Breast epithelium (tissue), 4 donors: ENCODE data around the gene CASQ2. TPM values are rescaled to one million over a fixed set of nuclear protein-coding genes. Genes with fewer than 3 reads are reported as not detected.

ENCODE experiments used
- DNase-seq, 2 donors: peaks; one replicate each; pipeline ENCODE4 v3.0.0-alpha.2; 2019; ENCODE audit warnings: low spot score in 2 of 2
- H3K27ac ChIP-seq, 2 donors: fragments of 200-600 bp; sonication (generic) in 1 of 2; one replicate each; pipeline ENCODE4 v1.5.1; 2016 to 2019; ENCODE audit warnings: mild to moderate bottlenecking in 1 of 2
- H3K27me3 ChIP-seq, 2 donors: fragments of 200-600 bp; sonication (generic) in 1 of 2; one replicate each; pipeline versions ENCODE4 v1.5.1 to v1.6.0; 2017 to 2019; ENCODE audit warnings: control low read depth in 1 of 2, mild to moderate bottlenecking in 1 of 2
- H3K36me3 ChIP-seq: fragments of 200-600 bp; one replicate; pipeline ENCODE4 v1.5.1; 2019
- H3K4me1 ChIP-seq, 2 donors: fragments of 200-600 bp; sonication (generic); one replicate each; pipeline ENCODE4 v1.5.1; 2016 to 2019; ENCODE audit warnings: control low read depth in 1 of 2
- H3K4me3 ChIP-seq, 3 donors: fragments of 200-600 bp; sonication (generic); 1 replicate in 2 of 3; 2 replicates in 1 of 3; pipeline ENCODE4 v1.5.1; 2016 to 2019; ENCODE audit warnings: mild to moderate bottlenecking in 3 of 3, moderate library complexity in 2 of 3
- H3K9me3 ChIP-seq, 2 donors: fragments of 200-600 bp; sonication (generic) in 1 of 2; one replicate each; pipeline ENCODE4 v1.5.1; 2016 to 2019; ENCODE audit warnings: control low read depth in 1 of 2
- POLR2A ChIP-seq: fragments of 450-650 bp; IDR thresholded peaks from one replicate; pipeline ENCODE4 v1.6.1; 2016; ENCODE audit warnings: antibody characterized with exemption, mild to moderate bottlenecking, moderate library complexity
- POLR2AphosphoS5 ChIP-seq, 3 donors: sonication (generic); formaldehyde crosslinking; IDR thresholded peaks; one replicate each; pipeline ENCODE4 v1.6.1; 2017; ENCODE audit warnings: antibody characterized with exemption in 3 of 3
- intact Hi-C: fragments of 100-400 bp; cut with DNase I; formaldehyde crosslinking; loops from one replicate; pipeline ENCODE4 v1.15.1; 2023; ENCODE audit warnings: low total_unique reads
- total RNA-seq, 3 donors: library from RNA; depleted of rRNA; stranded (reverse); fragments of >200 nt; gene quantifications; one replicate each; pipeline ENCODE4 v1.1.0, GENCODE V29; 2016
- TF ChIP-seq, protein P1 (sequence below), 3 donors: fragments of 450-650 bp; IDR thresholded peaks; one replicate each; pipeline ENCODE4 v1.5.1; 2016 to 2017; ENCODE audit warnings: antibody characterized with exemption in 3 of 3, mild to moderate bottlenecking in 3 of 3, moderate library complexity in 3 of 3

CASQ2 gene
- total RNA-seq, 3 donors from 2014 or later, result 2.1 to 3.3 (median 2.6) TPM

DNA sequence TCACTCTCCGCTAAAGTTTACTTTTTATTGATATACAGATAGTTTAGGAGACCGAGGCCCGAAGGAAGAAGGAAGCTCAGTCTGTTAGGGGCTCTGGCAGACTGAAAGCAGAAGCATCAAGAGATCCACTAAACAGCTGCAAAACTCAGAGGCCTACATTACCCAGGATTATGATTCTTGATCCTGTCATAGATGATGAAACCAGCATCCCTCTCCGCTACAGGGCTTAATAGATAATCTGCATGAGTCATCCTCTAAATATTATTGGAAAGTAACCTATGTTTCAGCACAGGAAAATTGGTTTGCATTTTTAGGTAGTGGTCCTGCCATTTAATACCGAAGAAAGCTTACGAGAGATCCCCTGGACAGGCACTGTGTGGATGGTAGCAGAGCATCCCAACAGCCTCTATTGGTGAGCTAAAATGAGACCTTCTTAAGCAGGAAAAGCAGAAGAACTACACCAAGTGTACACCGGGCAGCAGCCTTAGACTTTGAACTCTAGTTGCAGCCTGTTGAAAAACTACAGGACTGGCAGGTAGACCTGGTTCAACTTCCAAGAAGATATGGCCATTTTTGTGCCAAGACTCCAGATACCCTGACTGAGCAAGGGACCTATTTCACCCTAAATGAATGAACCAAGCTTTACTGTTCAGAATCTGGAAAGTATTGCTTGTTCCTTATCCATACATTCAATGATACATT, 6.8 kb downstream of the CASQ2 start:
- Histone ChIP-seq H3K4me1 (no peaks in the 10 kb centered on the region), H3K4me3 (no peak overlapping the region), H3K27me3 (no peaks in the 10 kb centered on the region), H3K36me3 (no peaks in the 10 kb centered on the region), H3K27ac (no peak overlapping the region), H3K9me3 (no peaks in the 10 kb centered on the region)
- no peak for TF ChIP-seq POLR2AphosphoS5 (IDR thresholded peaks at IDR 0.05)
- TF ChIP-seq, protein P1, sequence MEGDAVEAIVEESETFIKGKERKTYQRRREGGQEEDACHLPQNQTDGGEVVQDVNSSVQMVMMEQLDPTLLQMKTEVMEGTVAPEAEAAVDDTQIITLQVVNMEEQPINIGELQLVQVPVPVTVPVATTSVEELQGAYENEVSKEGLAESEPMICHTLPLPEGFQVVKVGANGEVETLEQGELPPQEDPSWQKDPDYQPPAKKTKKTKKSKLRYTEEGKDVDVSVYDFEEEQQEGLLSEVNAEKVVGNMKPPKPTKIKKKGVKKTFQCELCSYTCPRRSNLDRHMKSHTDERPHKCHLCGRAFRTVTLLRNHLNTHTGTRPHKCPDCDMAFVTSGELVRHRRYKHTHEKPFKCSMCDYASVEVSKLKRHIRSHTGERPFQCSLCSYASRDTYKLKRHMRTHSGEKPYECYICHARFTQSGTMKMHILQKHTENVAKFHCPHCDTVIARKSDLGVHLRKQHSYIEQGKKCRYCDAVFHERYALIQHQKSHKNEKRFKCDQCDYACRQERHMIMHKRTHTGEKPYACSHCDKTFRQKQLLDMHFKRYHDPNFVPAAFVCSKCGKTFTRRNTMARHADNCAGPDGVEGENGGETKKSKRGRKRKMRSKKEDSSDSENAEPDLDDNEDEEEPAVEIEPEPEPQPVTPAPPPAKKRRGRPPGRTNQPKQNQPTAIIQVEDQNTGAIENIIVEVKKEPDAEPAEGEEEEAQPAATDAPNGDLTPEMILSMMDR (IDR thresholded peaks at IDR 0.05), result no peak
- no peak for TF ChIP-seq POLR2A
- DNase-seq, result no peak
- intact Hi-C loops, result no loop called here

DNA sequence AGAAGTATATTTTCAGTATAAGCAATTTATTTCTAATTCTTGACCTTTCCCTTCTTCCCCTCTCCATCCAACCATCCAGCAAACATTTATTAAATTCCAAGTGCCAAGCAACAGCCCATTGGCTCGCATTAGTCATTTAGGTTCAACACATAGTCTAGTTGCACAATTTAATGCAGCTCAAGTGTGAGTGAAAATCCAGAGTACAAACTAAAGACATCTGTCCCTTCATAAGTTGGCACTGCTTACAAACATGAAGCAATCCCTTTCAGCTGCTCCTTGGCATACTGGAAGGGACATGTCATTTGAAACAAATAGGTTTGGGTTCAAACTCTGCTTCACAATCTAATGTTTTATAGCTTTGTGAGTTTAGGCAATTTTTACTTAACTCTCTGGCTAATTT, 10.7 kb downstream of the CASQ2 start:
- no peaks in the 10 kb centered on the region for H3K9me3 ChIP-seq
- no peak overlapping the region for H3K4me3 ChIP-seq
- DNase-seq, result no peak
- TF ChIP-seq POLR2AphosphoS5 (IDR thresholded peaks at IDR 0.05), result no peak
- TF ChIP-seq, protein P1 (IDR thresholded peaks at IDR 0.05), result no peak
- TF ChIP-seq POLR2A, result no peak
- intact Hi-C loops, result no loop called here
- no peak overlapping the region for H3K27ac ChIP-seq
- H3K4me1 ChIP-seq, result no peaks in the 10 kb centered on the region
- no peaks in the 10 kb centered on the region for H3K27me3 ChIP-seq
- H3K36me3 ChIP-seq, result no peaks in the 10 kb centered on the region

DNA sequence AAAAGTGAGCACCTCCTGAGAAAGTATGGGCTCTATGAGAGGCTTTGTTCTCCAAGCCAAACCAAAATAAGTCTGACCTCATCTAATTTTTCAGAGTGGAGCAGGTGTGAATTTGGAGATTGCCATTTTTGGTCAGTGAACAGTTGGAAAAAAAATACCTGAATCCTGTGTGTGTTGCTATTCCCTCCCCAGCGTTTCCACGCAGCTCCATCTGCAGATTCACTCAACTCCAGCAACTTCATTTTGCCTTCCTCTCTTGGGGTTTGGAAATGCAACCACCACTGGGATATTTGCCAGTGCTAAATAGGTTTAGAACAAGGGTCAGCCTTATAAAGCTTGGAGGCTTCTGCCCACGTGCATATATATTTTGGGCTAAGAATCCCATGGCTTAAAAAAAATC, 11.2 kb downstream of the CASQ2 start:
- H3K4me3 ChIP-seq, result no peak overlapping the region
- H3K9me3 ChIP-seq, result no peaks in the 10 kb centered on the region
- intact Hi-C loops, result no loop called here
- TF ChIP-seq, protein P1 (IDR thresholded peaks at IDR 0.05), result no peak
- TF ChIP-seq POLR2AphosphoS5 (IDR thresholded peaks at IDR 0.05) (no peak), POLR2A (no peak)
- H3K4me1 ChIP-seq, result no peaks in the 10 kb centered on the region
- no peaks in the 10 kb centered on the region for H3K27me3 ChIP-seq
- no peak overlapping the region for H3K27ac ChIP-seq
- no peaks in the 10 kb centered on the region for H3K36me3 ChIP-seq
- DNase-seq, result no peak

DNA sequence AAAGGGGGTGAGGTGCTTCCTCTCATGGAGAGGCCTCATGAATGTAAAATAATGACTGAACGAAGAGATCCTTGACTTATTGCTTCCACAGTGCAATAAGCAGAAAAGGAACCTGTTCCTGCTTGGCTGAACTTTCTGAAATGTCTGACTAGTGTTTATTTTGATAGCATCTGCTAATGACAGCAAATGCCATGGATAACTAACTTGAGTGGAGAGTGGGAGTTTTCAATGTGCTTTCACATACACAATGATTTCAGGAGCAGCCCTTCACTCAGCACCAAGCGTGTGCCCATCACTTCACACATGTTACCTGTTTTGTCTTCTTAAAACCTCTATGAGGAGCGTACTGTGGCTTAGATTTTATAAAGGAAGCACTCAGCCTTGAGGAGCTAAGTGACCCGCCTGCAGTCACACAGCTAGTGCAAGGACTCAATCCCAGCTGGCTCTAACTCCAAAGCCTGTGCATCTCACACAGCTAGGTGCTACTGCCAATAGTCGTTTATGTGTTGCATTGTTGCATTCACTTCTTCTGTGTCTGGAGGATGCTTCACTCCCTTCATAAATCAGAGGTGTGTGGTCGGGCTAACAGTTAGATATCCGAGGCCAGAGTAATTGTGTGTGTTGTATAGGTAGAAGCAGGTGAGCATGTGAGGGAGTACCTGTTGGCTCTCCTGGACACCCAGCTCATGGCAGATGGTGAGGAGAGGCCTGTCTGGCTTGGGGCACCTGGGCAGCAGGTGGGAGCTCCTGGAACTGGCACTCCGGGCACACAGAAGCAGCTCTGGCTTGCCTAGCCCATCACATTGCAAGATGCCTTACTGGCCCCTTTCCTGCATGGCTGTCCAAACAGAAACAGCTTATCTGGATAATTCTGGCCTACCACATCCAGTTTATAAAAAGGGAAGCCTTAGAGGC, 12.8 kb downstream of the CASQ2 start:
- Histone ChIP-seq H3K36me3 (no peaks in the 10 kb centered on the region), H3K4me3 (no peak overlapping the region), H3K27ac (no peak overlapping the region), H3K27me3 (no peaks in the 10 kb centered on the region), H3K4me1 (no peaks in the 10 kb centered on the region), H3K9me3 (no peaks in the 10 kb centered on the region)
- intact Hi-C loops, result no loop called here
- no peak for DNase-seq
- TF ChIP-seq POLR2AphosphoS5 (IDR thresholded peaks at IDR 0.05), result no peak
- TF ChIP-seq, protein P1 (IDR thresholded peaks at IDR 0.05), result no peak
- no peak for TF ChIP-seq POLR2A

DNA sequence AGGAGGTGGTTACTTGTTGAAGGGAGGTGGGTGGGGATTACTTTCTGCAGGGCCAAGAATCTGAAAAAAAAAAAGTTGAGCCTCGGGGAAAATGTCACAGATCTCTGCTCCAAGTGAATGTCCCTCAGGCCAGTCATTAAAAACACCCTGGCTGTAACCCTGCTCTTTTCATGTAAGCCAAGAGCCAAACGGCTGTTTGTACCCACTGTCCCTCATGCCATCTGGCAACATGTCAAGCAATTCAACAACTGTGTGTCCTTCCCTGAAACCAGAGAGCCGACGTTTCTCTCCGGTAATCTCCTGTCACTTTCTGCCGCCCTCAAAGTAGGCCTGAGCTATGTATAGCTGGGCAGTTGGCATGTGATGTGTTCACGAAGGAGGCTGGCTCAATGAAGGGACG, 14.7 kb downstream of the CASQ2 start:
- intact Hi-C loops, result no loop called here
- no peak overlapping the region for H3K27ac ChIP-seq

More for the DNA sequence above, 14.7 kb downstream of the CASQ2 start:
- no peak for TF ChIP-seq POLR2AphosphoS5 (IDR thresholded peaks at IDR 0.05)
- TF ChIP-seq POLR2A, result no peak
- TF ChIP-seq, protein P1 (IDR thresholded peaks at IDR 0.05), result no peak
- Histone ChIP-seq H3K36me3 (no peaks in the 10 kb centered on the region), H3K4me3 (no peak overlapping the region), H3K4me1 (no peaks in the 10 kb centered on the region), H3K9me3 (no peaks in the 10 kb centered on the region), H3K27me3 (no peaks in the 10 kb centered on the region)
- DNase-seq, result no peak
